ENCODE measurements around the gene RNF148.

Gene RNF148

GRCh38 chr7:122702872-122703510 is at the start of gene RNF148:
RNF148 (minus strand) TSS chr7:122702922; CDS start chr7:122702750, 172 bp downstream.
- no peak for DNase-seq

GRCh38 chr7:122750389-122750788 is 47.7 kb upstream of the RNF148 start:
- DNase-seq: no peak

- no peak for DNase-seq
Observed at GRCh38 chr7:122748195-122748594, 45.5 kb upstream of the RNF148 start.

- DNase-seq: no peak
Observed at GRCh38 chr7:122746948-122747347, 44.2 kb upstream of the RNF148 start.

GRCh38 chr7:122743211-122743610 is 40.5 kb upstream of the RNF148 start:
- no peak for DNase-seq

- DNase-seq: no peak
Observed at GRCh38 chr7:122738947-122739346, 36.2 kb upstream of the RNF148 start.

GRCh38 chr7:122736183-122736582 is 33.5 kb upstream of the RNF148 start:
- DNase-seq: no peak

- no peak for DNase-seq
Observed at GRCh38 chr7:122727759-122728158, 25.0 kb upstream of the RNF148 start.

- DNase-seq: no peak
Observed at GRCh38 chr7:122727354-122727753, 24.6 kb upstream of the RNF148 start.

- DNase-seq: no peak
Observed at GRCh38 chr7:122726881-122727280, 24.2 kb upstream of the RNF148 start.

GRCh38 chr7:122724366-122724765 is 21.6 kb upstream of the RNF148 start:
- no peak for DNase-seq

- DNase-seq: no peak
Observed at GRCh38 chr7:122719010-122719578, 16.4 kb upstream of the RNF148 start.

- no peak for DNase-seq
Observed at GRCh38 chr7:122717356-122718089, 14.8 kb upstream of the RNF148 start.

GRCh38 chr7:122715183-122715582 is 12.5 kb upstream of the RNF148 start:
- no peak for DNase-seq

GRCh38 chr7:122710916-122711315 is 8.2 kb upstream of the RNF148 start:
- DNase-seq: no peak

- no peak for DNase-seq
Observed at GRCh38 chr7:122709930-122710646, 7.4 kb upstream of the RNF148 start.

GRCh38 chr7:122706836-122707235 is 4.1 kb upstream of the RNF148 start:
- DNase-seq: no peak

- DNase-seq: no peak
Observed at GRCh38 chr7:122699017-122699416, 3.7 kb downstream of the RNF148 start, which contains the start of gene RNF133. RNF133 (minus strand) TSS chr7:122699117; CDS start chr7:122698918, 199 bp downstream.

GRCh38 chr7:122695816-122696215 is 6.9 kb downstream of the RNF148 start:
- DNase-seq: no peak

GRCh38 chr7:122694697-122695096 is 8.0 kb downstream of the RNF148 start:
- no peak for DNase-seq

- DNase-seq: no peak
Observed at GRCh38 chr7:122692769-122693309, 9.9 kb downstream of the RNF148 start.

GRCh38 chr7:122691569-122692235 is 11.0 kb downstream of the RNF148 start:
- DNase-seq: no peak

Data from CD4-positive, alpha-beta T cell treated with Interleukin-12 subunit alpha and Interleukin-12 subunit beta, for 1 hour (primary cell).